Measurements from ENCODE around the gene ATP6V0A1.

ATP6V0A1 gene

DNA sequence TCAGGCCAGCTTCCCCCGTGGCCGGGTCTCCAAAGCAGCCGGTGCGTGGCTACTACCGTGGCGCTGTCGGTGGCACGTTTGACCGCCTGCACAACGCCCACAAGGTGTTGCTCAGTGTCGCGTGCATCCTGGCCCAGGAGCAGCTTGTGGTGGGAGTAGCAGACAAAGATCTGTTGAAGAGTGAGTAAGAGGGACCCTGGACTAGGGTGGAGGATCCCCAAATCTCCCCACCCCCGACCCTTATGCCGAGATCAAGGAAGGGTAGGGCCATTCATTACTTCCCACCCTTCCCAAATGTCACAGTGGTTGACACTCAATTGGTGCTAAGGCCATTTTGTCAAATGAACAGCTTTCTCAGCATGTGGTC lies 104.4 kb downstream of the ATP6V0A1 start:
- DNase-seq (ENCODE audit: extremely low read depth, low read depth): no peak

GRCh38 chr17:42563543-42563942 lies 104.9 kb downstream of the ATP6V0A1 start:
- DNase-seq (ENCODE audit: extremely low read depth, low read depth): no peak
- TF ChIP-seq CTCF (IDR thresholded peaks at IDR 0.05; ENCODE audit: low read depth, low read length): no peak

More for the DNA sequence above, 104.4 kb downstream of the ATP6V0A1 start:
- no peak for TF ChIP-seq CTCF (IDR thresholded peaks at IDR 0.05; ENCODE audit: low read depth, low read length)

- no peak for DNase-seq (ENCODE audit: extremely low read depth, low read depth)
- no peak for TF ChIP-seq CTCF (IDR thresholded peaks at IDR 0.05; ENCODE audit: low read depth, low read length)
These were observed 105.3 kb downstream of the ATP6V0A1 start for GRCh38 chr17:42563950-42564349.

- no peak for DNase-seq (ENCODE audit: extremely low read depth, low read depth)
- TF ChIP-seq CTCF (IDR thresholded peaks at IDR 0.05; ENCODE audit: low read depth, low read length): no peak
These were observed 106.3 kb downstream of the ATP6V0A1 start for GRCh38 chr17:42564815-42565522.

DNA sequence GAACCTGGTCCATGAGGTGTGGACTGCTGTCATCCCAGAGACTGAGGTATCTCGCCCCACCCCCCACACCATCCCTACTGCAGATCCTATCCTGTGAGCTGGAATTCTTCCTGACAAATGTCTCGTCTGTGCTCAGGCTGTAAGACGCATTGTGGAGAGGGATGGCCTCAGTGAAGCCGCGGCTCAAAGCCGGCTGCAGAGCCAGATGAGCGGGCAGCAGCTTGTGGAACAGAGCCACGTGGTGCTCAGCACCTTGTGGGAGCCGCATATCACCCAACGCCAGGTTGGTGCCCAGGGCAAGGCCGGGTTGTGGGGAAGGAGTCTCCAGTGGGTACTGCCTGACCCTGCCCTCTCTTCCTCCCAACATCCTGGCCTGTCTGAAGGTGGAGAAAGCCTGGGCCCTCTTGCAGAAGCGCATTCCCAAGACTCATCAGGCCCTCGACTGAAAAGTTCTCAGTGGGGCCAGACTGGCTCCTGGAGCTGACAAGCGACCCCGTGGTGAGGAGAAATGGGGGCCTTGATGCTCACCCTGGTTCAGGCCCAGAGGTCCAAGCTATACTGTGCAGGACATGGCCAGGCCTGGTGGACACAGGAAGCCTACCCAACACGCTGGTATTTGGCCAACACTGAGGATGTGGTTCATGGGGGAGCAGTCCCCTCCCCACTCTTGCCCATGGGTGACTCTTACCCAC lies 107.0 kb downstream of the ATP6V0A1 start:
- DNase-seq (ENCODE audit: extremely low read depth, low read depth): no peak
- no peak for TF ChIP-seq CTCF (IDR thresholded peaks at IDR 0.05; ENCODE audit: low read depth, low read length)

DNA sequence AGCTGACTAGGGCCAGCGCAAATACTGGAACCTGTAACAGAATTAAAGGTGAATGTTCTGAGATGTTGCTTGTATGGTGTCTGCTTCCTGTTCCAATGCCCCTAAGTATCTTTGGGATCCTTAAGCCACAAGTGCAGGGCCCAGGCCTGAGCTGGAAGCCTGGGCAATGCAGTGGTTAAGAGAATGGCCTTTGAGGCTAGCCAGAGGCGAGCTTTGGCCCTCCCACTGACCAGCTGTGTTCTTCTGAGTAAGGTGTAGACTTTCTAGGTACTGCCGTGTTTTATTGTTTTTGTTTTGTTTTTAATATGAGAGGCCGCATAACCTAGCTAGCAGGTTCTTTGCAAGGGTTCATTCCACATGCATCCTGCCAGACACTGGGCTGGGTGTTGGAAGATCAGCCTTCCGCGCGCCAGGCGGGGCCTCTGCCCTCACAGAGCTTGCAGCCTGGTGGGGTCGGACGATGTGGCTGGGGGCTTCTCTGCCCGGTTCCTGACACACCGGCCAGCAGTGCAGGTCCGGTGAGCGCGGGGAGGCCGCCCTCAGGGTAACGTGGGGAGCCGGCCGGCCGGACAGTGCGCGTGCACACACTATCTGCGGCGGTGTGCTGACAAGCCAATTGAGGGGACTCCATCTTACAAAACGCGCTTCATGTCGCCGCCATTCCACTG lies 107.7 kb downstream of the ATP6V0A1 start:
- TF ChIP-seq CTCF (IDR thresholded peaks at IDR 0.05; ENCODE audit: low read depth, low read length): no peak
- no peak for DNase-seq (ENCODE audit: extremely low read depth, low read depth)
